GM21360 (cell line): ENCODE data around the gene SLC7A9.
"Not testable (repeated sequence)": the region's sequence is repeated elsewhere in the genome, so short reads cannot be mapped to it uniquely, and the experiment has no call there.

Experiments
- ATAC-seq: cut with Tn5 transposase; IDR thresholded peaks from one replicate; pipeline ENCODE4 v1.9.1; 2021; ENCODE audit warnings: mild to moderate bottlenecking, moderate library complexity; ENCODE audit not compliant: unreplicated experiment

SLC7A9 gene

GRCh38 chr19:32886241-32886640, 16.7 kb upstream of the SLC7A9 start:
- no peak for ATAC-seq

GRCh38 chr19:32885255-32885654, 15.7 kb upstream of the SLC7A9 start:
- not testable (repeated sequence) for ATAC-seq

- no peak for ATAC-seq
Observed at GRCh38 chr19:32881766-32882165, 12.2 kb upstream of the SLC7A9 start.

GRCh38 chr19:32880622-32881021, 11.1 kb upstream of the SLC7A9 start:
- no peak for ATAC-seq

GRCh38 chr19:32879741-32880140, 10.2 kb upstream of the SLC7A9 start:
- ATAC-seq: no peak

GRCh38 chr19:32878988-32879387, 9.4 kb upstream of the SLC7A9 start:
- no peak for ATAC-seq

GRCh38 chr19:32877977-32878745, 8.6 kb upstream of the SLC7A9 start:
- no peak for ATAC-seq

GRCh38 chr19:32877323-32877912, 7.9 kb upstream of the SLC7A9 start:
- no peak for ATAC-seq

GRCh38 chr19:32876919-32877285, 7.3 kb upstream of the SLC7A9 start:
- no peak for ATAC-seq

- no peak for ATAC-seq
Observed at GRCh38 chr19:32876236-32876918, 6.8 kb upstream of the SLC7A9 start.

GRCh38 chr19:32875428-32875827, 5.9 kb upstream of the SLC7A9 start:
- no peak for ATAC-seq

GRCh38 chr19:32874605-32875004, 5.0 kb upstream of the SLC7A9 start:
- ATAC-seq: no peak

- no peak for ATAC-seq
Observed at GRCh38 chr19:32873247-32873959, 3.8 kb upstream of the SLC7A9 start.

- no peak for ATAC-seq
Observed at GRCh38 chr19:32872391-32872790, 2.8 kb upstream of the SLC7A9 start.

- ATAC-seq: no peak
Observed at GRCh38 chr19:32870981-32871451, 1.4 kb upstream of the SLC7A9 start.

- ATAC-seq: no peak
Observed at GRCh38 chr19:32869966-32870573, 503 bp upstream of the SLC7A9 start.

GRCh38 chr19:32868206-32868950, 1.2 kb downstream of the SLC7A9 start:
- no peak for ATAC-seq

- ATAC-seq: not testable (repeated sequence)
Observed at GRCh38 chr19:32867436-32867835, 2.1 kb downstream of the SLC7A9 start.

GRCh38 chr19:32866564-32867265, 2.9 kb downstream of the SLC7A9 start:
- ATAC-seq: no peak

GRCh38 chr19:32866061-32866460, 3.5 kb downstream of the SLC7A9 start:
- no peak for ATAC-seq
